ENCODE data around the gene TAL2.

Gene TAL2

DNA sequence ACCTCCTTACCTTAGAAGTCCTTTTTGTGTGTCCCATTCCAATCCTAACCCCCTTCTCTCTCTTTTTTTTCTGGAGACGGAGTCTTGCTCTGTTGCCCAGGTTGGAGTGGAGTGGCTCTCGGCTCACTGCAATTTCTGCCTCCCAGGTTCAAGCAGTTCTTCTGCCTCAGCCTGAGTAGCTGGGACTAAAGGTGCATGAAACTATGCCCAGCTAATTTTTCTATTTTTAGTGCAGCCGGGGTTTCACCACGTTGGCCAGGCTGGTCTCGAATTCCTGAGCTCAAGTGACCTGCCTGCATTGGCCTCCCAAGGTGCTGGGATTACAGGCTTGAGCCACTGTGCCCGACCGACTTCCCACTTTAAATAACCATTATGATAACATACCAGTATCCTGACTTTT lies 49.6 kb downstream of the TAL2 start:
- DNase-seq = no peak

DNA sequence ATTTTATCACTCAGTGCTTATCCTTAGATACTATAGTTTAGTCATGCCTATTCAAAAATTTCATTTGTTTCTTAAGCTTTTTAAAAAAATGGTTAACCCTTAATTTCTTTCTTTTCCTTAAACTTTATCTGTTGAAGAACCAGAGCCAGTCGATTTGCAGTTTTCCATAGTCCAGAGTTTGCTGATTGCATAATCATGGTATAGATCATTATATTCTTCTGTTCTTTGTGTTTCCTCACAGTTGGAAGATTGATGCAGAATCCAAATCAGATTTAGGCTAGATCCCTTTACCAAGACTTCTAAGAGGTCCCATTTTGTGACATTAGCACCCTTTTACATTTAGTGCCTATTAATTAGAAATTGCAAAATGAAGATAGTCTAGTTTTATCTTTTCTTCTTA lies 50.0 kb downstream of the TAL2 start:
- DNase-seq = no peak
